Activated CD4-positive, alpha-beta T cell treated with anti-CD3 and anti-CD28 coated beads, Interleukin-2, Interleukin-6, amounts not matched to agents 100 ng/mL and 50 ng/mL, durations not matched to agents 16 hours and 8 hours (primary cell): Measurements from ENCODE around the gene TNKS2.
"Not testable (repeated sequence)": the region's sequence is repeated elsewhere in the genome, so short reads cannot be mapped to it uniquely, and the experiment has no call there.

Experiments used
- DNase-seq: peaks from one replicate; pipeline ENCODE4 v3.0.0-alpha.2; 2020

The TNKS2 gene

GRCh38 chr10:91879515-91880170 lies 81.4 kb downstream of the TNKS2 start:
- DNase-seq: no peak

- DNase-seq: no peak
Observed at GRCh38 chr10:91880310-91880709, 82.1 kb downstream of the TNKS2 start.

- no peak for DNase-seq
Observed at GRCh38 chr10:91883549-91884444, 85.6 kb downstream of the TNKS2 start.

GRCh38 chr10:91884536-91884935 lies 86.3 kb downstream of the TNKS2 start:
- no peak for DNase-seq

GRCh38 chr10:91885362-91886079 lies 87.3 kb downstream of the TNKS2 start:
- no peak for DNase-seq

- no peak for DNase-seq
Observed at GRCh38 chr10:91886954-91887271, 88.7 kb downstream of the TNKS2 start.

GRCh38 chr10:91887272-91888076 lies 89.2 kb downstream of the TNKS2 start:
- peak; percentile 24 for DNase-seq

GRCh38 chr10:91891125-91892001 lies 93.1 kb downstream of the TNKS2 start:
- no peak for DNase-seq

GRCh38 chr10:91893051-91893450 lies 94.8 kb downstream of the TNKS2 start:
- DNase-seq: no peak

GRCh38 chr10:91894261-91894685 lies 96.0 kb downstream of the TNKS2 start:
- not testable (repeated sequence) for DNase-seq

GRCh38 chr10:91896212-91896756 lies 98.1 kb downstream of the TNKS2 start:
- no peak for DNase-seq

- no peak for DNase-seq
Observed at GRCh38 chr10:91897421-91897820, 99.2 kb downstream of the TNKS2 start.

GRCh38 chr10:91901784-91902677 lies 103.8 kb downstream of the TNKS2 start:
- peak; percentile 86 for DNase-seq

GRCh38 chr10:91907033-91907594 lies 108.9 kb downstream of the TNKS2 start:
- DNase-seq: no peak

GRCh38 chr10:91907914-91908336 lies 109.7 kb downstream of the TNKS2 start:
- DNase-seq: no peak

GRCh38 chr10:91908337-91909116 lies 110.3 kb downstream of the TNKS2 start:
- peak; percentile 85 for DNase-seq

GRCh38 chr10:91909117-91909677 lies 111.0 kb downstream of the TNKS2 start, which contains the start of gene FGFBP3:
FGFBP3 (minus strand) TSS chr10:91909486; CDS start chr10:91908969, 517 bp downstream.
- peak; percentile 58 for DNase-seq

- DNase-seq: no peak
Observed at GRCh38 chr10:91910467-91910866, 112.2 kb downstream of the TNKS2 start.
